HG03045 (cell line): ENCODE data around the gene SOST.

ENCODE experiments used
- ATAC-seq: cut with Tn5 transposase; IDR thresholded peaks from one replicate; pipeline ENCODE4 v1.9.1; 2021; ENCODE audit warnings: mild to moderate bottlenecking, moderate library complexity; ENCODE audit not compliant: unreplicated experiment

SOST gene

DNA sequence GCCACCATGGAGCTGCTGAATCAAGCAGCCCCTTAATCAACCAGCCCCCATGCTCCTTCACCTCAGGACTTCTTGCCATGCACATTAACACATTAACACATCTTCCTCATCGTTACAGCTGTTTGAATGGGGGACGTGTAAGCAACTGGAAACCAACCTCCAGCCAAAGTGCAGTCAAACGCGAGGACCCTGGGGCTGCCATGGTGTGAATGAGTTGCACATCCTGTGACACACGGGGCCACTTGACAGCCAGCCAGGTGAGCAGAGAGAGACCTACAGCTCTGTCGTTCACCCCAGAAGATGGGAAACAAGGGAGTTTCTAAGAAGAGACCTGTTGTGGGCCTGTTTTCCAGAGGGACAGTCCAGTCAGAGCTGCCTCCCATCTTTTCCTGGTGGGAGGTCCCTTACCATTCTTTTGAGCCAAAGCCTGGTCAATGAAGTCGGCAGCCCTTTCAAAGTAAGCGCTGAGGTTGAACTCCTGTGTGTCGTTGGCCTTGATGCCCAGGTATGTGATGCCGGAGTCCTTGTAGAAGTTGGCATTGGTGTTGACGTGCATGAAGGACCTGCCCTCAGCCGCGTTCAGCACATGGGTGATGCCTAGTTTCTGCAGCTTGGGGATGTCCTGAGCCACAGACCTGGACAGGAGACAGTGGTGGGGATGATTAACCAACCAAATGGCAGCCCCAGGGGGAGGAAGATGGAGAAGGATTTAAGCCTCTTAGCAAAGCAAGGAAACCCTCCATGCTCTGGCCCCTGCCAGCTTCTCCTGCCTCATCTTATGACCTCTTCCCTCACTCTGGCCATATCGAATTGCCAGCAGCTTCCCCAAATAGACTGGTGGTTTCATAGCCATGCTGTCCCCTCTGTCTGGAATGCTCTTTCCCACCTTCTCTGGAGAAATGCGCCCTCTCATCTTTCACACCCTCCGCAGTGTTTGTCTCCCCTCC, 16.0 kb upstream of the SOST start:
- ATAC-seq = no peak

DNA sequence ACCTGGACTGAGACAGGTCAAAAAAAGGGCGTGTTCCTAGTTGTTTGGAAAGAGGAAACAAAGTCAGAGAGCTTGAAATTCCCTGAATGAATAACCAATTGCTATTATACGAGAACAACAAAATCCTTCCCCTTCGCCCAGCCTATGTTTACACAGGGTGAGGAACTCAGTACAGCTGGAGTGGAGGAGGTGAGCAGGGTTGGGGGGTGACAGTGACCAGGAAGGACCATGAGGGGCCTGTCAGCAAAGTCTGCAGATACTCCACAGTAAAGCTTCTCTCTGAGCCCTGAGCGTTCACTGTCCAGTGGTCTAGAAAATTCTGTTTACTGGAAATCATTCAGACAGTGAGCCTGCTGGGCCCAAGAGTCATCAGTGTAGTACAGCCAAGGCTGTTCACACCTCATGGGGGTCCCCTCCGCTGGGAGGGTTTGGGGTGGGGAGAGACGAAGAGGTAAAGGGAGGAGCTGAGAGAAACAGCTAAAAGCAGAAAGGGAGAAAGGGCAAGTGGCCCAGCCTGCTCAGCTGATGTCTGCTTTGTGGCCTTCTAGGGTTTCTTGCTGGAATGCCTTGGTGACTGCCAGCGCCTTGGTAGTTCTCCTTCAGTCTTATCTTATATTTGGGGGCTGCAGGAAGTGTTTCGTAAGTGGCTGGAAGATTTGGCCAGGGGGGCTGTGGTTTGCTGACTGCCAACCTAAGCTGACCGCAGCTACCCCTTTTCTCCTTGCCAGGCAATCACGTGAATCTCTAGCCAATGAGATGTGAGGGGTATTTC, 14.5 kb upstream of the SOST start:
- ATAC-seq = no peak

DNA sequence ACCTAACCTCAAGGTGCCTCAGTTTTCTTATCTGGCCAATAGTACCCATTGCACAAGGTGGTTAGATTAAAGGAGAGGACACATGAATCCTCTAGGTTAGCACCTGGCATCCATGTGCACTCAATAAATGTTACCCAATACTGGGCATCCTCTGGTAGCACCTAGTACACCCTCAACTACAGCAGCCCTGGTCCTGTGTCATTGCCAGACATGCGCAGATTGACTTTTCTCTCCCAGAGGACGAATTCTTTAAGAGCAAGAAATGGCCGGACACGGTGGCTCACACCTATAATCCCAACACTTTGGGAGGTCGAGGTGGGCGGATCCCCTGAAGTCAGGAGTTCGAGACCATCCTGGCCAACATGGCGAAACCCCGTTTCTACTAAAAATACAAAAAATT, 12.9 kb upstream of the SOST start:
- no peak for ATAC-seq

DNA sequence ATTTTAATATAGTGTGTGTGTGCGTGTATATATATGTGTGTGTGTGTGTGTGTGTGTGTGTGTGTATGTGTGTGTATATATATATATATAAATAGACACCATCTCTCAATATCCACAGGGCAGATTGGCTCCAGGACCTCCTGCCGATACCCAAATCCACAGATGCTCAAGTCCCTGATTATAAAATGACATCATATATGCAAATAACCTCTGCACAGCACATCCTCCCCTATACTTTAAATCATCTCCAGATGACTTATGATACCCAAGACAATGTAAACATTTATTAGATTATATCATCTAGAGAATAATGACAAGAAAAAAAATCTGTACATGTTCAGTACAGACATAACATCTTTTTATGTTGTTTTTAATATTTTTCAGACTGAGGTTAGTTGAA, 12.4 kb upstream of the SOST start:
- no peak for ATAC-seq

DNA sequence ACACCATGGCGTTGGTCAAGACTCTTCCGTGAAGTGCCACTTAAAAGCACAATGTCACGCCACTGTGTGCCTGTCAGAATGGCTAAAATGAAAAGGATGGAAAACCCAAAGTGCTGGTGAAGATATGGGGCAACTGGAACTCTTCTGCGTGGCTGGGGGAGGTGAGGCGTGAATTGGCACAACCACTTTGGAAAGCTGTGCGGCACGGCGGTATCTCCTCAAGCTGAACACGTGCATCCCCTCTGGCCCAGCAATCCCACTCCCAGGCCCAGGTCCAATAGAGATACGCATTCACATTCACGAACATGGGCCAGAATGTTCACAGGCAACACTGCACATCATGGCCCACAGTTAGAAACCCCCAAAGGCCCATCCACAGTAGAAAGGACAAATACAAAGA, 11.3 kb upstream of the SOST start:
- ATAC-seq = no peak

DNA sequence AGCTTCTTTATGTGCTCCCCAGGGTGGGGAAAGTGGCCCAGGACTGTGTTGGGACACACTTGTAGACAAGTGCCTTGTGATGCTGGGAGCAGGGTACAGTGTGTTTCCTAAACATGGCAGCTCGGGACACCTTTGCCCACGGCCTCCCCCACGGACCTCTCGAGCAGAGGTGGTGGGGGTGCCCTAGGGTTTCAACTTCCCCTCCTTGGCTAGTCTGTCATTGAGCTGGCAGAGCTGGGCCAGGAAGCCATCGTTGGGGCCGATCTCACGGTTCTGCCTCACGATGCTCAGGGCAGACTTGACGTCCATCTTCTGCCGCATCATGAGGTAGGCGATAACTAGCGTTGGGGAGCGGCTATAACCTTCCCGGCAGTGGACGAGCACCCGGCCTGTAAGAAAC, 10.8 kb upstream of the SOST start:
- ATAC-seq = no peak

DNA sequence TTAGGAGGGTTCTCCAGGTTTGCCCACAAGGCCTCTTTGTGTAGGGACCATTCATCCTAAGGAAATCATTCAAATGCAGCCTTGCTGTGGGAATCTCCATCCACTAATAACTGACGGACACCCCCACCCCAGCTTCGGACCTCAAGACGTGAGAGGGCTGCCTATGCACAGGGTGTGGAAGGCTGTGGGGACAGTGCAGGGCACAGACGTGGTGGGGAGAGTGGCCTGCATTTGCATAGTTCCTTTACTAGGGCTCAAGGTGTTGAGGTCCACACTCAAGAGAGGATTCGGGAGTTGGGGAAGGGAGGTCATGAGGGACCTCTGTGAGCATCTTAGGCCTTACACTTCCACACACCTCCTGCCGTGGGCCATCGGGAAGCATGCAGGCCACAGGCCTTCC, 10.4 kb upstream of the SOST start:
- ATAC-seq = no peak

DNA sequence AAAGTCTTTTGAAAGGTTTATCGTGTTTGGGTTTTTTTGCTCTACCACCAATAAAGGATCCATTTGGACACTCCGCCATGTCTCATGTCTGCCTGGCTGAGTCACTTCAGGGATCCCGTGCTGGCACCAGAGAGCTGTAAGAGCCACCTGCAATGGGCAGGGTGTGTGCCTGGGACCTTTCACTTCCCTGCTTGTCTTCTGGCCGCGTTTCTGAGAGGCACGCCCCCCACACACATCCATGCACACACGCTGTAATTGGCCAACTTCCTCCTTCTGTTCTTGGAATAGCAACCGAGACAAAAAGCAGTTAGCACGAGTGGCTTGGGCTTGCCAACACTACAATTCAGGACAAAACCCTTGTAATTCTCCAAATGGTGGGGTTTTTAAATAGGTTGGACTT, 9.8 kb upstream of the SOST start:
- no peak for ATAC-seq

DNA sequence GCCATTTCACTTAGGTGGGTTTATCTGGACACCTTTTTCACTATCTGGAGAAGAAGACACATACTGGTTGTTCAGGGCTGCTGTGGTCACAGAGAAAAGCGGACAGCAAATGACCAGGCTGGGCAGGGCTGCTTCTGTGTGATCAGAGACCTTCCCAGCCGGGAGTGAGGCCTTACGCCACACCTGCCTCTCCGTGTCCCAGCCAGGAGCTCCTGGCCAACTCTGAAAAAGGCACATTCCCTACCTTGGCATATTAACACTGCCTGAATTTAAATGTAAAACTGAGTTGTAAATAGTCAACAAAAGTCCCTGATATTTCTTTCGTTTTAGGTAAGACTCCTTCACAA, 9.1 kb upstream of the SOST start:
- ATAC-seq = no peak

DNA sequence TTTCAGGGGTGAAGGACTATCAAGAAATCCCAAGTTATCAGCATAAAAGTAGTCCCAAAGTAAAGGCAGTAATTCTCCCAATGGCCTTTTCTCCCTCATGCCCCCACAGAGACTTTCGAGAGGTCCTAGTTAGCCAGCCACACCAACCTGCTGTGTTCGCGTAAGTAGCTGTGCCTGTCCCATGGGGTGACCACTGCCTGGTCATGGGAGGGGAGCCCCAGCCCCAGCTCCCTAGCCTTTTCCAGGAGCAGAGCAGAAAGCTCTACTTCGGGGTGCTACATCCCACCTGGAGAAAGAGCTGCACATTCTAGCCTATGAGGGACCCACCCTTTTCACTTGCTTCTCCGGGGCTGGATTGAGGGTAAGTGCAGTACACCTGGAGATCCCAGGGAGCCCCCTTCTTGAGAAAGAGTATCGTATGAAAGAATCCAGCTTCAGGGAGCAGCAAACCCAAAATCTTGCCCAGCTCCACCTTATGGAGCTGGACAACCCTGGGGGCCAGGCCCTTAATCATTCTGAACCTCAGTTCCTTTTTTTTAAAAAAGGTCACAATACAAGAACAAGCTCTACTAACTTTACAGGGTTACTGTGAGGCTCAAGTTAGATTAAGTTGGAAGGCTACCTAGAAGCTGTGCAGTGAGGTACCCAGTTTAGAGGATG, 8.6 kb upstream of the SOST start:
- no peak for ATAC-seq

DNA sequence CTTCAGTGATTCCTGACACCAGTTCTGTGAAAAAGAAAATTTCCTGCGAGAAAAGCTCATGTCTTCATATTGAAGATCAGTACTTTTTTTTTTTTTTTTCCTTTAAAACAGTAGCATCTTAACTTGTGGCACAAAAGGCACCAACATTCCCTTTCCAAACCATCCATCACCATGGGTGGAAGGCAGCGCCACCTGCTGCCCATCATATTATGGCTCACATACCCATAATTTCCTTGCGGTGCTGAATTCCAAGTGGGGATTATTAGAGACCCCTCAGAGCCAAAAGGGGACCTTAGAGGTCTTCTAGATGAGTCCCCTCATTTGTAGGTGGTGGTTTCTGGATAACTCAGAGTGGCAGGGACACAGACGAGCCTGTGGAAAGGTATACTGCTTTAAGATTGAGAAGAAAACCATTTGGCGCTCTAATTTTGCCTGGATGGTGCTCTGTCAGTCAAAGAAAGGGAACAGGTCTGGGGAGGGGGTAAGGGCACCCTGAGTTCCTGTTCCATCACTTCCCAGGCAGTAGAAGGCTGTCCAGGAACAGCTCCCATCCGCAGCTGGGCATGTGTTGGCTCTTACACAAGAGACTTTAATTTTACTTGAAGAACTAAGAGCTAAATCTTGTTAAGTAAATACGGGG, 7.9 kb upstream of the SOST start:
- no peak for ATAC-seq

DNA sequence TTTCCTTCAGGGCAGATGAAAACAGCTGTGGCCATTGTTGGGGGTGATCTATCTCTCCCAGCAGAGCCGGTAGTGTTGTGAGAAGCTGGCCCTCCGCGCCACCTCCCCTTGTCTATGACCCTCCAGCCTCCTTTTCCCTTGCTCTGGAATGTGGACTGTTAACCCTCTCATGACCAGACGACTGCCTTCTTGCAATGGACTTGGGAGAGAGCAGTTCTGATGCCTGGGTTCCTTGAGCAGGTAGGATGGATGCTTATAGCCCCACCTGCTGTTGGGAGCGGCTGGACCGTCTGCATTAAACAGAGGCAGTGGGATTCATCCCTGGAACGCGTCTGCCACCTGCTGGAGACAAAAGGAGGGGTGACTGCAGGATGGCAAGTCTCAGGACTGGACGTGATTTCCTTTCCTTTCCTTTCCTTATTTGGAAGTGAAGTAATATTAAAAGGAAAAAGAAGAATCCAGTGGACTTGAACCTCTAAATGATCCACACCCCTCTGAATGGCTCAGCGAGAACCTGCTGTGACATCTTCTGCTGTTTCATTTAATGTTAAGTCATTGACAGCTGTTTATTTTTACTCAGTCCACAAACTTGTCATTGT, 1.8 kb upstream of the SOST start:
- ATAC-seq = no peak

DNA sequence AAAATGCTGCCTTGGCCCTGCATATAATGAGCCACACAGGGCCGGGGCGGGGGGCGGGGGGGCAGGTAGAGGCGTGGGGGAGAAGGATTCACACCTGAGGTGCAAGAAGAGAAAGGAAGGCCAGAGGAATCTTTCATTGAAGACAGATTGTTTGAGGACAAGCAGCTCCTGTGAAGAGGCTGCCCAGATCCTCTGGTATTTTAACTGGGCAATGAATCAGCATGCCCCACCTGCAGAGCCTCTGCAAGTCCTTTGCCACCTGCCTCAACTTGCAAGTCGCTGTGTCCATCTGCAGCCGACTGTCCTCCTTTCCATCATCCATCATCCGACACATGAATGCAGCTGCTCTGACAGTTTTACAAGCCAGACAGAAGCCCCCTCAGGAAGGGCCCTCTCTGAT, 1.2 kb upstream of the SOST start:
- no peak for ATAC-seq

DNA sequence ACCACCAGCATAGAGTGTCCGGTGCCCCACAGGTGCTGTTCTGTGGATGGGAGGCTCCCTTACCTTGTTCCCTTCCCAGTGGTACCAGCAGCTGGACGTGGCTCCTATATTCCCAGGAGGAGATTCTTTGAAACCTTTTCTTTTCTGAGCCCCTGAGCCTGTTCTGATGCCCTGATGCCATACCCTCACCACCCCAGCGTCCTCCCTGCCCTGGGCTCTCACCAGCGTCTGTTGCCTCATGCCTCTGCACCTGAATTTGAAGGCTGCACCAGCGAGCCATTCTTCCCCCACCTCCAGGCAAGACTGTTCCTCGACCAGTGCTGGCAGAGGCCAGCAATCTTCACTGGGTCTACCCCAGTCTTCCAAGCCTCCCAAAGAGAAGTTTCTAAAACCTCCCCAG, 505 bp downstream of the SOST start:
- ATAC-seq = no peak

DNA sequence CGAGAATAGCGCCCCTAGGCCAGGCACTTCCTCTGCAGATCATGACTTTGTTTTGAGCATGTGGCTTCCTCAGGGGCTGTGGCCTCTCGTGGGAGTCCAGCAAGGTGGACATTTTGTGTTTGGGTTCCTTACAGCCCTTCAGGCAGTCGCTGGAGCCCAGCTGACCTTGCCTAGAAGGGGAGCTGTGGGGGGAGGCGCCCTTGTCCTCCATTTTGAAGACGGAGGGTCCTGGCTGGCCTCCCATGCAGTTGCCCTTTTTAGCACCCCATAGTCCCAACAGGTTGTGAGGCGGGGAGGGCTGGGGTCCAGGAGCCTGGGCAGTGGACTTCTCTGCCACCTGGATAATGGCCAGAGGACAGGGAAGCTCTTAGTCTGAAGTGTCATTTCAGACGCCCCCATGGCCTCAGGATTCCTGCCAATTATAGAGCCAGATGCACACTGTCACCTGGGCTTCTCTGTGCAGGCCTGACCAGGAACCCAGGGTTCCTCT, 1.4 kb downstream of the SOST start:
- ATAC-seq = no peak

DNA sequence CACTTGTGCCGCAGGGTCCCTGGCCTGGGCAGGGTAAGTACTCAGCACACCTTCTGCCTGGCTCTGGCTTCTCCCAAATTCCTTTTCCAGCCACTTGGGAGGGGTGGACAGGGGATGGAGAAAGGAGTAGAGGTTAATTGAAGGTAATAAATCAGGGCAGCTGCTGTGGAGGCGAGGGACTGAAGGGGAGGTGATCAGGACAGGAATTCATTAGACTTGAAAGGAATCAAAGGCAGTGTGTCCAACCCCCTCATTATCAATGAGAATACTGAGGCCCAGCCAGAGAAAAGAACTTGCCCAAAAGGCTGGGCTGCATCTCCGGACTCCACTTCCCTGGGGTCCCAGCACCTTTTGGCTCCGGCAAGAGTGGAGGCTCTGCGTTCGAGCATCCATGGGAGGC, 2.4 kb downstream of the SOST start:
- no peak for ATAC-seq

DNA sequence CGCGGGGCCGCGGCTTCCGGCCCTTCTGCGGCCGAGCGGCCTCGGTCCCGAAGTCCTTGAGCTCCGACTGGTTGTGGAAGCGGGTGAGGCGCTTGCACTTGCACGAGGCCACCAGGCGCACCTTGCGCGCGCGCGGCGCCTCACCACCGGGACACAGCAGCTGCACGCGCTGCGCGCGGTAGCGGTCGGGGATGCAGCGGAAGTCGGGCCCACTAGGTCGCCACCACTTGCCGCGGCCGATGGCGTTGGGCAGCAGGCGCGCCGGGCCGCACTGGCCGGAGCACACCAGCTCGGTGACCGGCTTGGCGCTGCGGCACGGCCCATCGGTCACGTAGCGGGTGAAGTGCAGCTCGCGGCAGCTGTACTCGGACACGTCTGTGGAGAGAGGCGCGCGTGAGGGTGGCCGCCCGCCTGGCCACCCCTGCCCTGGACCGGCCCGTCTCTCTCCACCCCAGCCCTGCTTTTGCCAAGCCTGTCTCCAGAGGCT, 3.2 kb downstream of the SOST start:
- ATAC-seq = no peak

DNA sequence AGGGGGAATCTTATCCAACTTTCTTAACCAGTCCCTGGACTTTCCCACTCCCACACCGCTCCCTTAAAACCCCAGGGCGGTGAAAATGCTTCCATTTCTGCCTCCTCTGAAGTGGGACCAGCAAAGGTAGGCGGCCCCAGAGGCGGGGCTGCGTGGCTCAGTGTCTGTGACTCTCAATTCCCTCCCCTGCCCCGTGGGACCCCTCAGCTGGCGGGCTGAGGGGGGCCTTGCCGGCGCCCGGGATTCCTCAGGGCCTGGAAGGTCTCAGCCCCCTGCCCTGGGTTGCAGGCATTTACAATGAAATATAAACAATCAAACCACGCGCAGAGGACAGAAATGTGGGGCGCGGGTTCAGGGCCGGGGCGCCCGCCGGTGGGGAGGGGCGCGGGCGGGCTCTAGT, 3.6 kb downstream of the SOST start:
- no peak for ATAC-seq

DNA sequence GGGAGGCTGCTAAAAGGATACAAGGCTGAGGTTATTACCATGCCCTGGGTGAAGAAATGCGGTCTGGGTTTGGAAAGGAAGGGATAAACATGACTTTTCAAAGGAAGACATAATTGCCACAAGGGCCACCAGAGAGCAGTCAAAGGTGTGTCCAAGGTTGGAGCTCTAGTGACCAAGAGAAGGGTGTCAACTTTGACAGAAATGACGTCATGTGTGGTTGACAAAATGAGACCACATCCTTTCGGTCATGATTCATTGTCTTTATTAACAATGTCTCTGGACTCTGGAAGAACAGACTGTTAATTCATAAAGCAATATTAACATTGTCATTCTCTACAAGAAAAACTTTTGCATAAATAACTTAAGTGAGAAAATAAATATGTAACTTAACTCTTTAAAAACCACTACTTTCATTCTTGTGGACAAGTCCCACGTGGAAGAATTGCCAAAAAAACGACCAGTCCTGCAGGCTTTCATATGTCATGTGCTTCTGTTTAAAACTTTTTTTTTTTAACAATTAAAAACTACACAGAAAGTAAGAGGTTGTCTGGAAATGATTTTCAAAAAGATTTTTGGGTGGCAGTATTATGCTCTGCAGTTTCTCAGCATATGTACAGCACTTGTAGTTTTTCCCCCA, 5.0 kb downstream of the SOST start:
- no peak for ATAC-seq

DNA sequence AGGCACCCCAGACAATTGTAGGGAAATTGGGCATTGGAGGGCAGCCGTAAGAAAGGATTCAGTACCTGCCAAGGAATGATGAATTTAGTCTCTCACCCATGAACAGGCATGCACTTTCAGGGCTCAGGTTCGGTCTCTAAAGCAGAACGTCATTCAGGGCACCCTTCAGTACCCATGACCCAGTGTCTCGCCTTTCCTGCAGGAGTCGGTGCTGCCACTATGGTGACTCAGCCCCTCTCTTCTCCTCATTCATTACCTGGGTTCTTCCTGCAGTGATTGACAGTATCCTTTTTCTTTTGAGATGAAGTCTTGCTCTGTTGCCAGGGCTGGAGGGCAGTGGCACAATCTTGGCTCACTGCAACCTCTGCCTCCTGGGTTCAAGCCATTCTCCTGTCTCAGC, 8.4 kb downstream of the SOST start:
- no peak for ATAC-seq
